Dedifferentiated amniotic fluid mesenchymal stem cell (primary cell): ENCODE measurements around the gene DDR2.
"Not testable (repeated sequence)": the region's sequence is repeated elsewhere in the genome, so short reads cannot be mapped to it uniquely, and the experiment has no call there.

ENCODE experiments used
- DNase-seq: peaks from one replicate; pipeline ENCODE4 v3.0.0-alpha.2; 2016; ENCODE audit errors: extremely low spot score

The DDR2 gene

DNA sequence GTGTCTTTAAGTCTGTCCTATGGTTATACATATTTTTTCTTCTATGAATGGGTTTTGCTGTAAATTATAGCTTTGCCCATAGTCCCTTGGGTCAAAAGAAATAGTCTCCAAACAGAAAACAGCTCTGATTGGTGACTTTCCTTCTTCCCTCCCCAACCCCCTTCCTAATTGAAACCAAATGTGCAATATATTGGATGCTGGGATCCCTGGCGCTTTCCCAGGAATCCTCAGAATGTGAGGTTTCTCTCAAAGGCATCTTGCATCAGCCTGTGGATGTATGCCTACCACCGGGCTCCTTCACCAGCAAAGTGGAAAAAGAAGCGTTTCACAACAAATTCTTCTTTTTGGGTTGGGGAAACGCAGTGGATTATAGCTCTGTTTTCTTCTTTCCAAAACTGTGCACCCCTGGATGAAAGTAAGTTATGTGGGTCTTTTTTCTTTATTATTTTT is at the start of gene DDR2:
Gene DDR2, plus strand, starts transcription at position 248 of the 450 bp plus-strand sequence. CDS start 86,600 bp downstream, outside the sequence.
- peak; percentile 98 for DNase-seq

DNA sequence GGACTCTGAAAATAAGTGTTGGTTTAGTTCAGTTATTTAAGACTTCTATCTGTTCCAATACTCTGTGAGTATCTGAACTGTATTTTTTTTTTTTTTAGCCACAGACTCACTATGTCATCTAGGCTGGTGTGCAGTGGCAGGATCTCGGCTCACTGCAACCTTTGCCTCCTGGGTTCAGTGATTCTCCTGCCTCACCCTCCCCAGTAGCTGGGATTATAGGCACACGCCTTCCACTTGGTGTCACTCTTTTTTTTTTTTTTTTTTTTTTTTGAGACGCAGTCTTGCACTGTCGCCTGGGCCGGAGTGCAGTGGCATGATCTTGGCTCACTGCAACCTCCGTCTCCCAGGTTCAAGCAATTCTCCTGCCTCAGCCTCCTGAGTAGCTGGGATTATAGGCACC is 49.4 kb upstream of the DDR2 start:
- DNase-seq: not testable (repeated sequence)

DNA sequence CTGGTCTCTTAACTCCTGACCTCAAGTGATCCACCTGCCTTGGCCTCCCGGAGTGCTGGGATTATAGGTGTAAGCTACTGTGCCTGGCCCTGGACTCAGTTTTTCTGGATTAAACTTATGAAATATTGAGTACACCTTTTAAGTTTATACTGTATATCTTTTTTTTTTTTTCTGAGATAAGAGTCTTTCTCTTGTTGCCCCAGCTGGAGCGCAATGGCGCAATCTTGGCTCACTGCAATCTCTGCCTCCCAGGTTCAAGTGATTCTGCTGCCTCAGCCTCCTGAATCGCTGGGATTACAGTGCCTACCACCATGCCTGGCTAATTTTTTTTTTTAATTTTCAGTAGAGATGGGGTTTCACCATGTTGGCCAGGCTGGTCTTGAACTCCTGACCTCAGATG is 47.2 kb upstream of the DDR2 start:
- not testable (repeated sequence) for DNase-seq

DNA sequence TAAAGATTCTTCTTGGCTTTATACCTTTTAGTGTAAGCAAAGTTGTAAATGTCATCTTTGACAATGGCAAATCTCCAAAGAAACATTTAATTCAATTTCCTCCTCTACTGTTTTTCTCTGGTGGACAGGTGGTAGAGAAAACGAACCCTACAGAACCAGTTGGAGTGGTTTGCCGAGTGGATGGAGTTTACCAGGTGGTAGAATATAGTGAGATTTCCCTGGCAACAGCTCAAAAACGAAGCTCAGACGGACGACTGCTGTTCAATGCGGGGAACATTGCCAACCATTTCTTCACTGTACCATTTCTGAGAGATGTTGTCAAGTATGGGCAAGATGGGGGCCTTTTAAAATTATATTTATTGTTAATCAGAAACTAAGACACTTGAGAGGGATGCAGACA is 44.9 kb upstream of the DDR2 start:
- no peak for DNase-seq

DNA sequence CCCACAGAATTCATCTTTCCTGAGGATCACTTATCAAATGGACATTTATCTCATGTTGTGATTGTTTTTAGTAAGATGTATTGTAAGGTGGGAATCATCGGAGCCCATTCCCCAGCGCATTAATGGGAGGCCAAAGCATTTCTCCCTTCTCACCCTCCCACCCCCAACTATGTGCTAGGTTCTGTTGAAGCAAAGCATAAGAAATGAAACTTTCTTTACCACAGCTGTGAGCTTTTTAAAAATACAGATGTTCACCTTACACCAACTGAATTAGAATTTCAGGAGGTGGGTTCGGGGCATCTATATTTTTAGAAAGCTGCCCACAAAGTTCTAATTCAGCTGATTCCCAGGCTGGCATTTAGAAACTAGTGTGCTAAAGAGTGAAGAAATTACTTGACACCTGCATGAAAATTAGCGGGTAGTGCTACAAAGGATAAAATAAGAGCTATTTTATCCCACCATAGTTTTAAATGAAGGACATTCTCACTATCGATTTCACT is 44.5 kb upstream of the DDR2 start:
- DNase-seq: no peak

DNA sequence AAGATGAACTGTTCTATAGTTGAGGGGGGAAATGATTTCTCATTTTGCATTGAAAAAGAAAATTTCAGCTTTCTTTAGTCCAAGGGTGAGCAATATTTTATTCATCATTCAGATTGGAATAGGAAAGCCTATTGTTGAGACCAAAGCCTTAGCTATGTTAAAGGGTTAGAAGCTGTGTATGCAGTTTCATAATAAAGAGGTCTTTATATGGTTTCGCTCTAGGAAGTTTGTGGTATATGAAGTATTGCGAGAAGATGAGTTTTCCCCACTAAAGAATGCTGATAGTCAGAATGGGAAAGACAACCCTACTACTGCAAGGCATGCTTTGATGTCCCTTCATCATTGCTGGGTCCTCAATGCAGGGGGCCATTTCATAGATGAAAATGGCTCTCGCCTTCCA is 42.2 kb upstream of the DDR2 start:
- DNase-seq: no peak

DNA sequence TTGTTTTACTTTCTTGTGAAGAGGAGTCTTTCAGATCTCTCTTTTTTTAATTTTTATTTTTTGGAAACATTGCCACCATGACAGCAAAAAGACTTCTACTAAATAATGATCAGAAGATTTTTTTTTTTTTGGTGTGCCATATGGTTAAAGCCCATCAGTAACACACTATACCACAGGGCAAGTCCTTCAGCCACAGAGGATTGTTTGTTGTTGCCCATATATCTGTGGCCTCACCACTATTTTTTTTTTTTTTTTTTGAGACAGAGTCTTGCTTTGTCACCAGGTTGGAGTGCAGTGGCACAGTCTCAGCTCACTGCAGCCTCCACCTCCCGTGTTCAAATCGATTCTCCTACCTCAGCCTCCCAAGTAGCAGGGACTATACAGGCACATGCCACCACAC is 41.6 kb upstream of the DDR2 start:
- DNase-seq: no peak

DNA sequence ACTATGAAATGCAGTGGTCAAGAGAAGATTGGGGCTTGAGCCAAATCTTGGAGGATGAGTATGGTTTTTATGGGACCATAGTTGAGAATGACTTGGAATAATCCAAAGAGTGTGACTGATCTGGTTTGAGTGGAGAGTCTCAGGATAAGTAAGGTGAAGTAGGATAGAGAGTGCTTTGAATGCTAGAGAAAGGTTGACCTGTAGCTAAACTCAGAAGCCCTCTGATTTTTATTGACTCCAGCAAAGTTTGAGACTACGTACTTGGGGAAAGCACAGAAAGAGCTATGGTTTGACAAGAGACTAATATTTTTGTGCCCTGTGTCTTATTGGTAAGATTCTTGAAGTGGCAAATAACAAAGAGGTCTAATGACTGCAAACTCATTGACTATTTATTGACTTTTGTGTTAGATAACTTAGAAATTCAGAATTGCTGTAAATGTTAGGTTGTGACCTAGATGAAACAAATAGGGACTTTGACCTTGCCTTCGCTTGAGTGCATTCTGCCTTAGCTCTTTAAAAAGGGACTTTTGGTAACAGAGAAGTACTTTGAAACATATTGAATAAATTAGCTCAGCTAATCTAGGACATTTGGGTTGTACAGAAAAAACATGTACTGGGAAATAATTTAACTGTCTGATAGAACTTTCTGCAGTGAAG is 35.6 kb upstream of the DDR2 start:
- no peak for DNase-seq

DNA sequence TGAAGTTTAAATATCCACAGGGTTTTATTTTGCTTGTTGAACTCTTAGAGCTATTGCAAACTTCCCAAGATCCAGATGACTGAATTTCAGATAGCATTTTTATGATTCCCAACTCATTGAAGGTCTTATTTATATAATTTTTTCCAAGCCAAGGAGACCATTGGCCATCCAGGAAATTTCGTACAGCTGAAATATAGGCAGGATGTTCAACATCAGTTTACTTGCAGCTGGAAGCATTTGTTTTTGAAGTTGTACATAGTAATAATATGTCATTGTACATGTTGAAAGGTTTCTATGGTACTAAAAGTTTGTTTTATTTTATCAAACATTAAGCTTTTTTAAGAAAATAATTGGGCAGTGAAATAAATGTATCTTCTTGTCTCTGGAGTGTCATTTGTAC is 32.8 kb upstream of the DDR2 start:
- DNase-seq: no peak

DNA sequence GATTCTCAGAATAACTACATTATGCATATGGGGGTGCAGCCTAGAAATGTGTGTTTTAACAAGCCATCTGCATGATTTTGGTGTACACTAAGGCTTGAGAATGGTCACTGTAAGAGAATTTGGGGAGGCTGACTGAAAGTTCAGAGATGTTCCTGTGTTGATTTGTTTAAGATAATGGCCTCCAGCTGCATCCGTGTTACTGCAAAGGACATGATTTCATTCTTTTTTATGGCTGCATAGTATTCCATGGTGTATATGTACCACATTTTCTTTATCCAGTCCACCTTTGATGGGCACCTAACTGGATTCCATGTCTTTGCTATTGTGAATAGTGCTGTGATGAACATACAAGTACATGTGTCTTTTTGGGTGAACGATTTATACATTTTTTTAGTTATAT is 29.1 kb upstream of the DDR2 start:
- not testable (repeated sequence) for DNase-seq

DNA sequence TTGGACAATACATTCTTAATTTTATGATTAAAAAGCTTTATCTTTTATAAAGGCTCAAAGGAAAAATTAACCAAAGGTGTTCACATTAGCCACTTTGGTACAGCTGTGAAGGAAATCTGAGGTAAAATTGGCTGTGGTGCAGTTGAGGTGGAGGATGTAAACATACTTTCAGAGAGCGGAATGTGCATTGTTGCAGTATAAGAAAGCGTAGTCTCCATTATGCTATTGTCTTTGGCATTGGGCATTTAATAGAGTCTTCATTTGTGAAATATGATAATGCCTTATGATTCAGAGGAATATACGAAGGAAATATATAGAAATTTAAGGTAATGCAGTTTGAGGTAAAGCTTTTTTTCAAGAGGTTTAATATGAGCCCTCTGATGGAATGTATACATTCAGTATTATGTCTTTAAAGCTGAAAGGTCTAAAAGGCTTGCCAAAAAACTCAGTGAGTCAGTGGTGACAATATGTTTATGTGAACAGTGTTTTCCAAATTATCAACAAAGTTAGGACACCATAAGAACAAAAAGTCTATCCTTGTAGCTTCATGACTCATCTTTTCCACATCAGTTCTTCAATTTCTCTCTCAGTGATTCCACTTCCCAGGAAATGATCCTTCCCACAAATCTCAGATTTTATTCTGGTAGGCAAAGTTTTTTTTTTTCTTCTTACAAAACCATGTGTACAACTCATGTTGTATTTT is 26.9 kb upstream of the DDR2 start:
- DNase-seq: peak; percentile 88

DNA sequence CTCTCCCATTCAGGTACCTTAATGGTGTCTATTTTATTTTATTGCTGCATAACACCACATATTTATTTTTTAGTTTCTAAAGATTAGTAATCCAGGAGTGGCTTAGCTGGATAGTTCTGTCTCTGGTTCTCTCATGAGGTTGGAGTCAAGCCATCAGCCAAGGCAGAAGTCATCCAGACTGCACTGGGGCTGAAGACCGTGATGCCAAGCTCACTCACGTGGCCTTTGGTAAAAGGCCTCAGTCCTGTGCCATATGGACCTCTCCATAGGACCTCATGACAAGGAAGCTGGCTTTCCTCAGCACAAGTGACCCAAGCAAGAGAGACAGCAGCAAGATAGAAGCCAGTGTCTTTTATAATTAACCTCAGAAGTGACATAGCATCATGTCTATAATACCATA is 23.0 kb upstream of the DDR2 start:
- no peak for DNase-seq

DNA sequence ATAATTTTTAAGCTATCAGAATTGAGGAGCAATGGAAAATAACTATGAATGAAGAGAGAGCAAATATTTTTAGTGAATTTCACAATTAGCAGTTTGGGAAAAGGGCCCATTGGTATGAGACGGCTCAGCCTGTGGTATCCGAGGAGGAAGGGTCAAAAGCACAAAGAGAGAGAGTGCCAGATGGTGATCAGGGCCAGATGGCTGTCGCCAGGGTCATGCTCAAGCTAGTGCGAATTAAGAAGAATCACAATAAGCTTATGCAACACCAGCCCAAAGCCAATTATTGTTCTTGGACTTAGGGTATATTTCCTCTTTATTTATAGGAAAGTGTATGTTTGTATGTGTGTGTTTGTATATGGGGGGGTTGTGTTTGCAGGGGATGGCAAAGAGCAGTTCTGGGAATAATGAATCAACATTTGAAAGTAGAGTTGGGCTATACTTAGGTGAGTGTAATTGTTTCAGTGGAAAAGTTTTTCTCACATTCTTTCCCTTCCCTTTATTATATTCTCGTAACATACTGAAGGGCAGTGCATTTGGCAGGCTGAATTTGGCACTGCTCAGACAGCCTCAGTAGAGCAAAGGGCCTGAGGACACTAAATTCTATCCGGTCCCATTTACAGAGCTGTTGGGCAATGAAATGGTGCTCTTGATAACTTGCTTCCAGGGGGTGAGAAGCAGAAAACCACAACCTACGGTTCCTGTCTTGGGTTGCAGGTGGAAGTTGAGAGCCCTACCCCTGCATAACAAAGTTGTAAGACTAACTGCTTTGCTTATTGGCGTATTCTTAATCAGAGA is 19.5 kb upstream of the DDR2 start:
- DNase-seq: no peak

DNA sequence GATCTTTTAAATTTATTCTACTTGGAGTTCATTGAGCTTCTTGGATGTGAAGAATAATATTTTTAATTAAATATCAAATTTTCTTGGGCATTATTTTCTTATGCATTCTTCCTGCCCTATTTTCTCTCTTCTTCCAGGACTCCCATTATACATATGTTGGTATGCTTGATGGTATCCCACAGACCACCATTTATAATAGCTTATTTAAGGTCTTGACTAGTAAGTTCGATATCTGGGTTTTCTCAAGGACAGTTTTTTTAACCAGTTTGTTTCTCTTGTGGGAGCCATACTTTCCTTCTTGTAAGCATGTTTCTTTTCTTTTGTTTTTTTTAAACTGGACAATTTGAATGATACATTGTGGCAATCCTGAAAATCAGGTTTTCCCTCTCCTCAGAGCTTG is 15.4 kb upstream of the DDR2 start:
- DNase-seq: no peak

DNA sequence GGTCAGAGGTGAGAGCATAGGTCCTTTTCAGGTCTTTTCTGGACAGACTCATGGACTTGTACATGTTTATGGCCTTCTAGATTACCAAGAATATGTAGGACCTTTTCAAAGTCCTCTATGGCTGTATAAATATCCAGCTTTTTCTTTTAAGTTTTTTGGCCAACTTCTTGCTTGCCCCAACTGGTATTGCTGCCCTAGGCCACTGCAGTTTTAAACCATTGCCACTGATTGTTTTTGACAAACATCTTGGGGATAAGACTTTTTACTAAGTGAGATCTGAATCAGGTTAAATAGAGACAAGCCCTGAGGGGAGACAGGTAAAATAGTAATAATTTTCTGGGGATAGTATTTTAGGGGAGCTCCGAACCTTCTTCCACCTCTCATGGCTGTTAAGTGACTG is 14.8 kb upstream of the DDR2 start:
- no peak for DNase-seq

DNA sequence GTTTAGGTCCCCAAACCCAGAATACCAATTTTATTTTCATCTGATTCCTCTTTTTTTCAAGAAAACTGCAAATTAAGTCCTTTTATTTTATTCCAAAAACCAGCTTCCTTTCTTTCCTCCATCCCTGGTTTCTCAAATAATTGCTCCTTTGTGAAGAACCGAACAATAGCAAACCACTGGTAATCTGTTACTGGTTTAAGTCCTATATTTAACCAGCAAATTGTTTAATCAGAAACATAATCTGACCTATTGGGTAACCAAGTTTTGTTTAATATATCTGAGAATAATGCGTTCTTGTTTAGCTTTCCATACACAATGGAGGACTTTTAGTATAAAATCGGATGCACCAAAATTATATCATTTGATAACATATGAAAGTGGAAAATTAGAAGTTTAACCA is 13.2 kb upstream of the DDR2 start:
- no peak for DNase-seq

DNA sequence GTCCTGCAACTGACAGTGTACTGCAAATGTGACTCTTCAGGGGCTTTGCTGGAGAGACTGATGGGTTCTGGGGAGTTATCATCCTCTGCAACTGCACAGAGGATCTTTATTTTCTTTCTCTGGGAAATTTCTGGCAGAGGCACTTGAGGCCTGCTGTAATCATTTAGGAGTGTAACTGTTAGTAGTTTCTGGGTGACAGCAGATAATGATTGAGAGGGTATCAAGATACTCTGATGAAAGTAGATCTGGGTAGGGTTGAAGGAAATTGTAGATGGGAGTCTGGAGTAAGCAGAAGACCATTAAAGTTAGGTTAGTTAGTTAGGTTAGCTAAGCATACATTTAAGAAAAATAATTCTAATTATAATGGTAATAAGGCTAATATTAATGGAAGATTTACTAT is 11.0 kb upstream of the DDR2 start:
- DNase-seq: no peak

DNA sequence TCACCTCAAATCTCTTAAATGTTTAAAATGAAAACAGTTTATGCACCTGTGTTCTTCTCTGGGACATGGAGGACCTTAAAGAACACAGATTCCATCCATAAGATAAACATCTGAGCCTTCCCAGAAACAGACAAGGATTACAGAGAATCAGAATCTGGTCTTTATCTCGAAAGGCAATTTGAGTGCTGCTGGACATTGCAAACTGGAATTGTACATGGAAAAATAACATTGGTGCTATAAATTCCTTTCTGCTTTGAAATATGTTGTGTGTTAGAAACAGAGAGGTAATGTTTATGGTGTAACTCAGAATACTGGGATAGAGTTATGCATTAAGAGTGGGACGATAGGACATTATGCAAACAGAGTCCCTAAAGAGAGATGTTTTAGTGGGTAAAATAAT is 6.6 kb upstream of the DDR2 start:
- no peak for DNase-seq

DNA sequence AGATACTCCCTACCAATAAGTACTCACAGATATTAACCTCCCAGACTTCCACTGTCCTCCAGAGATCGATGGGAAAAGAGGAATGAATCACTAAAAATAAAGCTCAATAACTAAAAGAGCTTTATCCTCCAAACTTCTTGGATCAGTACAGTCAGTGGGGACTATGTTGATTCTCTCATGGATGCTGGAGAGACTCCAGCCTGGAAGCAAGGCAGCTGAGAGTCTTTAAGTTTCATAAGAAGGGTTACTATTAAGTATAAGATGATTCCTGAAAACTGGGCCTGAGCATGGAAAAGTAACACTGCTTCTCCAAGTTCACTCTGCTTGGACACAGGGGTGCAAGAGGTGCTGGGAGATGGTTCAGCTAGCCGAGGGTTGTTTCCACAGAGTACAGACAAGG is 6.2 kb upstream of the DDR2 start:
- DNase-seq: no peak

DNA sequence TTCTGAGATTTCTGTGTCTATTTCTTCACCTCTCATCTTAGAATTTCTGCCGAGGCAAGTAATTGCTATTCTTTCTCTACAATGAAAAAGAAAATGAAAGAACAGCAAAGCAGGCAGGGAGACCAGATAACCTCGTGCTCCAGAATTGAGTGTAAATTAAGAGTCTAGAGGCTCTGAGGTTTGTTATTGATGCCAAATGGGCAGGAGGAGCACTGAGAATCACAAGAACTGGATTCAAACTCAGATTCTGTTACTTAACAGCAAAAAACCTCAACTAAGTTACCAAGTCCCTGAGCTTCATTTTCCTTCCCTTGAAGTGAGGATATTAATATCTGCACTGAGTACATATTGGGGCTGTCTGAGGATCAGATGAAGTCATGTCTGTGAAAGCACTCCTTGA is 5.5 kb upstream of the DDR2 start:
- no peak for DNase-seq

DNA sequence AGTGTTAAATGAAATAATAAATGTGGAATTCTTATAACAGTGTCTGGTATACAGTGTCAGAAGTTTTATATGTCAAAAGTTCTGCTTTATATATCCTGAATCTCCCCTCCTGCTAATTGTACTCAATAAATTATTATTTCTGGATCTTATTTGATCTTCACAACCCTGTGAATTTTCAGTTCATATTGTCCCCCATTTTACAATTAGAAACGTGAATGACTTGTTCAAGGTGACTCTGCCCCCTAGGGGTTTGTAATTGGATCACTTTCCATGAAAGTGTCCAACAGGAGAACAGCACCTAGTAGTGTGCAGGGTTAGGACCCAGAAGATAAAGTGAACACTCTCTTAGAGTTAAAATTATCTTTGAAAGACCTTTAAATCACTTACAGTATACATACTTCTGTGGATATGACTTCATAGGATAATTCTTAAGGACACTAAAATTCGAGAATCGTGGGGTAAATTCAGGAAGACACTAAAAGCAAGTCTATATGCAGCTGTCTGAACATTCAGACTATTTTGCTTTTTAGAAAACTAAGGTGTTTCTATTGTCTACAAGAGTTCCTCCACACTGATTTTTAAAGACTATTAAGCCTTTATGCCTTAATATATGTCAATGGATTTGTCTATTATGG is 4.5 kb upstream of the DDR2 start:
- DNase-seq: no peak

DNA sequence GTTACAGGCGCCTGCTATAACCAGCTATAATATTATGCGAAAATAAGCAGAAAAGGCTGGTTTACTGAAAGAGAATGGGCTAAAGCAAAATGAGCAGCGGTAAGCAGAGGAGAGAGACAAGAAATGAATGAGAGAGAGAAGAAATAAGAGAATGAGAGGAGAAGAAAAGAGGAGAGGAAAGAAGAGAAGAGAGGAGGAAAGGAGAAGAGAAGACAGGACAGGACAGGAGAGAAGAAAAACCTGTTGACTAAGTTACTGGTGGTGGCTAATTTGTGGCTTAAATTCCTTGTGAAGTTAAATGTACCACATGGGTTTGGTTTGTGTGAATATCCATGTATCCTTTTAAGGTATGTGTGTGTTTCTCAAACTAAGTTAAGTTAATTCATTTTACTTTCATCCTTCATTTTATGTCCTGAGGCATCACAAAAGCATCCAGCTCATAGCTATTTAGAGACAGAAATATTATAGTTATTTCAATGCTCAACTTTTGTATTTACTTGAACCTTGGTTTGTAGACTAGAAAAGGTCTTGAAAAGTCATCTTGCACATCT is 3.1 kb upstream of the DDR2 start:
- no peak for DNase-seq
